CD4-positive, alpha-beta T cell (primary cell): Measurements from ENCODE around the gene TENM4. TPM values are rescaled to one million over a fixed set of nuclear protein-coding genes. Genes with fewer than 3 reads are reported as not detected.

Experiments
- ATAC-seq: fragments of 200-7000 bp; cut with Tn5 transposase; one replicate; pipeline ENCODE4 v1.10.0; 2022; ENCODE audit warnings: mild to moderate bottlenecking; ENCODE audit not compliant: poor library complexity
- CTCF ChIA-PET: fragments of 350-600 bp; sonication (Branson Sonifier 250); formaldehyde crosslinking; loops from one replicate; lab custom pipeline; 2021; ENCODE audit warnings: antibody characterized with exemption, inconsistent platforms; lab: Charles Lee
- POLR2A ChIA-PET: fragments of 350-600 bp; sonication (Branson Sonifier 250); formaldehyde crosslinking; loops from one replicate; lab custom pipeline; 2021; ENCODE audit warnings: antibody characterized with exemption, inconsistent platforms; lab: Charles Lee
- DNase-seq, 14 experiments: peaks; one replicate each; pipeline ENCODE4 v3.0.0-alpha.2; 2013 to 2020; ENCODE audit warnings: mixed read lengths in 2 of 14
- H3K27ac ChIP-seq, 2 donors: one replicate each; pipeline versions ENCODE4 v1.5.1 to v1.7.0; 2013; ENCODE audit warnings: low read length in 2 of 2, low read depth in 1 of 2, mild to moderate bottlenecking in 1 of 2
- H3K27me3 ChIP-seq, 2 experiments: 1 replicate in 1 of 2; 2 replicates in 1 of 2; pipeline versions ENCODE4 v1.6.1 to v1.7.0; 2013; ENCODE audit warnings: low read length in 2 of 2, control low read depth in 1 of 2, mild to moderate bottlenecking in 1 of 2, moderate library complexity in 1 of 2; ENCODE audit not compliant: insufficient read depth in 2 of 2, control insufficient read depth in 1 of 2
- H3K36me3 ChIP-seq: one replicate; pipeline ENCODE4 v1.6.1; 2013; ENCODE audit warnings: low read length, control low read depth; ENCODE audit not compliant: insufficient read depth
- H3K4me1 ChIP-seq: one replicate; pipeline ENCODE4 v1.6.1; 2013; ENCODE audit warnings: low read length, control low read depth; ENCODE audit not compliant: insufficient read depth
- H3K4me3 ChIP-seq: one replicate; pipeline ENCODE4 v1.5.1; 2013; ENCODE audit warnings: mild to moderate bottlenecking, low read length, moderate library complexity
- H3K9me3 ChIP-seq, 2 experiments: 1 replicate in 1 of 2; 2 replicates in 1 of 2; pipeline versions ENCODE4 v1.6.1 to v1.7.0; 2013; ENCODE audit warnings: low read length in 2 of 2, mild to moderate bottlenecking in 2 of 2, control low read depth in 1 of 2, moderate library complexity in 1 of 2; ENCODE audit not compliant: control insufficient read depth in 1 of 2, insufficient read depth in 1 of 2
- H3K27ac Mint-ChIP-seq: one replicate; pipeline ENCODE4 v1.8.0; 2020; ENCODE audit warnings: mixed read lengths
- H3K27me3 Mint-ChIP-seq: one replicate; pipeline ENCODE4 v1.8.0; 2021; ENCODE audit warnings: mixed read lengths
- H3K36me3 Mint-ChIP-seq: one replicate; pipeline ENCODE4 v1.8.0; 2021; ENCODE audit warnings: low read depth, mixed read lengths
- H3K4me1 Mint-ChIP-seq: one replicate; pipeline ENCODE4 v1.8.0; 2021; ENCODE audit warnings: low read depth, mixed read lengths
- H3K4me3 Mint-ChIP-seq: one replicate; pipeline ENCODE4 v1.8.0; 2020; ENCODE audit warnings: mild to moderate bottlenecking, mixed read lengths
- H3K9me3 Mint-ChIP-seq: one replicate; pipeline ENCODE4 v1.8.0; 2020; ENCODE audit warnings: mixed read lengths
- intact Hi-C, 2 experiments: fragments of 100-400 bp; cut with DNase I in 1 of 2; cut with micrococcal nuclease in 1 of 2; formaldehyde crosslinking; loops; one replicate each; pipeline versions ENCODE4 v1.15.1 to v1.9.0; 2023 to 2025; cut with DNase I, micrococcal nuclease
- total RNA-seq, 174 experiments: library from RNA in 2 of 174; stranded (reverse) in 2 of 174; gene quantifications; one replicate each; pipeline ENCODE4 v1.2.3 and lab custom pipeline; 2021 to 2026
- TF ChIP-seq, protein P1 (sequence below): fragments of 200-600 bp; IDR thresholded peaks from one replicate; pipeline ENCODE4 v1.8.0; 2022; ENCODE audit warnings: antibody characterized with exemption, mild to moderate bottlenecking

TENM4 gene
- total RNA-seq, 2 experiments from 2014 or later, result 0.22 to 0.31 TPM

DNA sequence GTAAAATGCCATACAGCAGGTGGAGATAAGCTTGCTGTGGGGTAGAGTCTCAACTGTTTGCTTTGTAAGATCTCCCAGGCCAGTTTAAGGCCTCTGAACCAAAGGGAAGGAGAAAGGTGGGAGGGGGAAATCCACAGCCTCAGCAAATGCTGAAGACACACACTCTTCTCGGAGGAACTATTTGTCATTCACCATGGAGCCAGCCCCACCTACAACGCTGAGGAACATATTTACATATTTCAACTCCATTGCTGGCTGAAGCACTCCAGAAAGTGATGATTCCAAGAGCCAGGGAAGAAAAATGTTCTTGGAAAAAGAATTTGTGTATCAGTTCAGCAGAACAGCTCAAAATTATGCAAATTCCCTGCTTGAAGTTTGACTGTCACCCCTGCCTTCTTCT lies 6.5 kb downstream of the TENM4 start:
- no peak for DNase-seq
- TF ChIP-seq, protein P1, sequence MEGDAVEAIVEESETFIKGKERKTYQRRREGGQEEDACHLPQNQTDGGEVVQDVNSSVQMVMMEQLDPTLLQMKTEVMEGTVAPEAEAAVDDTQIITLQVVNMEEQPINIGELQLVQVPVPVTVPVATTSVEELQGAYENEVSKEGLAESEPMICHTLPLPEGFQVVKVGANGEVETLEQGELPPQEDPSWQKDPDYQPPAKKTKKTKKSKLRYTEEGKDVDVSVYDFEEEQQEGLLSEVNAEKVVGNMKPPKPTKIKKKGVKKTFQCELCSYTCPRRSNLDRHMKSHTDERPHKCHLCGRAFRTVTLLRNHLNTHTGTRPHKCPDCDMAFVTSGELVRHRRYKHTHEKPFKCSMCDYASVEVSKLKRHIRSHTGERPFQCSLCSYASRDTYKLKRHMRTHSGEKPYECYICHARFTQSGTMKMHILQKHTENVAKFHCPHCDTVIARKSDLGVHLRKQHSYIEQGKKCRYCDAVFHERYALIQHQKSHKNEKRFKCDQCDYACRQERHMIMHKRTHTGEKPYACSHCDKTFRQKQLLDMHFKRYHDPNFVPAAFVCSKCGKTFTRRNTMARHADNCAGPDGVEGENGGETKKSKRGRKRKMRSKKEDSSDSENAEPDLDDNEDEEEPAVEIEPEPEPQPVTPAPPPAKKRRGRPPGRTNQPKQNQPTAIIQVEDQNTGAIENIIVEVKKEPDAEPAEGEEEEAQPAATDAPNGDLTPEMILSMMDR, result no peak
- no peak for ATAC-seq
- Mint-ChIP-seq H3K4me3 (no peak overlapping the region), H3K9me3 (no peaks in the 10 kb centered on the region), H3K27me3 (peaks cover 55% of the 10 kb centered on the region), H3K36me3 (no peaks in the 10 kb centered on the region), H3K4me1 (no peaks in the 10 kb centered on the region), H3K27ac (no peak overlapping the region)
- intact Hi-C loops, result no loop called here
- H3K36me3 ChIP-seq, result no peaks in the 10 kb centered on the region
- ChIA-PET POLR2A (no interaction called here), CTCF (no interaction called here)
- H3K4me1 ChIP-seq, result no peaks in the 10 kb centered on the region
- H3K9me3 ChIP-seq, result peaks cover 0 to 21% of the 10 kb centered on the region in 2 experiments
- no peak overlapping the region for H3K27ac ChIP-seq
- peaks cover 33 to 40% of the 10 kb centered on the region in 2 experiments for H3K27me3 ChIP-seq
- no peak overlapping the region for H3K4me3 ChIP-seq

DNA sequence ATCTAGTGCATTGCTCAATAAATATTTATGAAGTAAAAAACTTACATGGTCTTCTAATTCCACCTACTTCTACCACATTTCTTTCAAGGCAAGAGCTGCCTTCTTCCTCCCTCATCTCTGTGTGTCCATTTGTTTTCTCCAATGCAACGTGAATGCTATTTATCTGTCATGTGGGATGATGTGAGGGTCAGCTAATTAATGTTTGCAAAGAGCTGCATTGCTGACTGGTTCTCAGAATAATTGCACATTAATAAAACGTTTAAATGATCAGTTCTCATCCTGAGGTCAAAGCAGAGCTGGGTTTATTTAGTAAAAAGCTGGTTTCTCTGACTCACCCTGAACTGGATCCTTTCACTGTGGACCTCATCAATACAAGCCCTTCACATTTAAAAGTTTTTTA lies 8.7 kb downstream of the TENM4 start:
- H3K27ac ChIP-seq, result no peak overlapping the region
- POLR2A ChIA-PET, result no interaction called here
- CTCF ChIA-PET, result no interaction called here
- intact Hi-C loops, result no loop called here
- TF ChIP-seq, protein P1, result no peak
- H3K27me3 ChIP-seq, result peaks cover 17 to 19% of the 10 kb centered on the region in 2 experiments
- ATAC-seq, result no peak
- no peaks in the 10 kb centered on the region for H3K9me3 Mint-ChIP-seq
- H3K4me3 Mint-ChIP-seq, result no peak overlapping the region
- H3K36me3 Mint-ChIP-seq, result no peaks in the 10 kb centered on the region
- DNase-seq, result no peak
- no peaks in the 10 kb centered on the region for H3K36me3 ChIP-seq
- peaks cover 0 to 7% of the 10 kb centered on the region in 2 experiments for H3K9me3 ChIP-seq
- H3K4me1 ChIP-seq, result no peaks in the 10 kb centered on the region
- no peak overlapping the region for H3K4me3 ChIP-seq
- H3K27ac Mint-ChIP-seq, result no peak overlapping the region
- H3K27me3 Mint-ChIP-seq, result peaks cover 43% of the 10 kb centered on the region
- no peaks in the 10 kb centered on the region for H3K4me1 Mint-ChIP-seq

DNA sequence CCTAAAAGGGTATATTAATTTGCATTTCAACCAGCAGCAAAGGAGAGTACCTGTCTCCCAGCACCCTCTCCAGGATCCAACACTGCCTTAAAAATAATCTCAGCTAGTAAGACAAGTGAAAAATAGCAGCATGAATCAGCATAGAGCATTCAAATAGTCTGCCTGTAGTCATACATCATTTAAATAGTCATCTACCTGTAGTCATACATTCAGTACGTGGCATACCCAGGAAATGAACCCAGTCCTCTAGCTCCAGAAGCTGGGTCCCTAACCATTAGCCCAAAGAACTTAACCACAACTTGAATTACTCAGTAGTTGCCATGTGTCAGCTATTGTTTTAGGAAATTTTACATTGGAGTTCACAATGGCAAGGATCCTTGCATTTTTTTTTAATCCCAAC lies 9.3 kb downstream of the TENM4 start:
- Mint-ChIP-seq H3K9me3 (no peaks in the 10 kb centered on the region), H3K27me3 (peaks cover 37% of the 10 kb centered on the region), H3K4me1 (no peaks in the 10 kb centered on the region), H3K27ac (no peak overlapping the region), H3K4me3 (no peak overlapping the region), H3K36me3 (no peaks in the 10 kb centered on the region)
- Histone ChIP-seq H3K9me3 (peaks cover 0 to 5% of the 10 kb centered on the region in 2 experiments), H3K36me3 (no peaks in the 10 kb centered on the region), H3K27me3 (peaks cover 11 to 13% of the 10 kb centered on the region in 2 experiments), H3K27ac (no peak overlapping the region), H3K4me3 (no peak overlapping the region), H3K4me1 (no peaks in the 10 kb centered on the region)
- TF ChIP-seq, protein P1, result no peak
- no peak for DNase-seq
- intact Hi-C loops, result no loop called here
- no peak for ATAC-seq
- POLR2A ChIA-PET, result no interaction called here
- CTCF ChIA-PET, result no interaction called here
